Endothelial cell (in vitro differentiated cells): ENCODE data around the gene CLEC12A. TPM values are rescaled to one million over a fixed set of nuclear protein-coding genes. Genes with fewer than 3 reads are reported as not detected.

Source experiments
- DNase-seq: peaks from one replicate; pipeline ENCODE4 v3.0.0; 2021; ENCODE audit warnings: low spot score
- H3K27ac Mint-ChIP-seq: one replicate; pipeline ENCODE4 v1.8.0; 2021; ENCODE audit warnings: mixed read lengths, inconsistent platforms; ENCODE audit not compliant: unreplicated experiment
- H3K27me3 Mint-ChIP-seq: one replicate; pipeline ENCODE4 v1.8.0; 2021; ENCODE audit warnings: mild to moderate bottlenecking, moderate library complexity, mixed read lengths, inconsistent platforms; ENCODE audit not compliant: unreplicated experiment
- H3K36me3 Mint-ChIP-seq: one replicate; pipeline ENCODE4 v1.8.0; 2021; ENCODE audit warnings: mild to moderate bottlenecking, low read depth, mixed read lengths, inconsistent platforms; ENCODE audit not compliant: unreplicated experiment
- H3K4me1 Mint-ChIP-seq: one replicate; pipeline ENCODE4 v1.8.0; 2021; ENCODE audit warnings: mild to moderate bottlenecking, mixed read lengths, inconsistent platforms; ENCODE audit not compliant: unreplicated experiment
- H3K4me3 Mint-ChIP-seq: one replicate; pipeline ENCODE4 v1.8.0; 2021; ENCODE audit warnings: mild to moderate bottlenecking, mixed read lengths, inconsistent platforms; ENCODE audit not compliant: unreplicated experiment
- H3K9me3 Mint-ChIP-seq: one replicate; pipeline ENCODE4 v1.8.0; 2021; ENCODE audit warnings: mixed read lengths, inconsistent platforms; ENCODE audit not compliant: unreplicated experiment
- total RNA-seq: library from RNA; stranded (reverse); fragmentation: NEBNext Ultra II Directional; extraction: Animal tissue kit (Norgen Biotek cat#: 25700); gene quantifications from one replicate; pipeline ENCODE4 v1.2.1, GENCODE V29; 2021; ENCODE audit not compliant: unreplicated experiment
- TF ChIP-seq, protein P1 (sequence below): fragments of 200-600 bp; sonication (generic); IDR thresholded peaks from one replicate; pipeline ENCODE4 v1.5.0; 2021; ENCODE audit warnings: antibody characterized with exemption; ENCODE audit not compliant: unreplicated experiment

Gene CLEC12A
- total RNA-seq, 1 donor from 2014 or later, result not detected

DNA sequence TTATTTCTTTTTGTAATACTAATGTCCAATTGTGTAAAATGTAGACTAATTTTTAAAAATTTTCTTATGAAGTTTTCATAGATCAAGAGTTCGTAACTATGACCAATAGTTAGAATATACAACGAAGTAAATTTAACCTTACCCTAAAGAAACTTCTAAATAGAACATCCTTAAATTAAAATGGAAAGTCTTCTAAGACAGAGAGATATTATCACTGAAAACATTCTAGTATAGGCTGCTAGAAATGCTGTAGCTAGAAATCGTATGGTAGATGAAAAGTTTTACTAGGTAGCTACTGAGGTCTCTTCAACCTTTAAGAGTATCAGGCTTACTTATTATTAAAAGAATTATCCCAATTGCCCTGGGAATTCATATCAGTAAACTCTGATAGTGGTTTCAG is 40.0 kb upstream of the CLEC12A start:
- no peak for DNase-seq
- Mint-ChIP-seq H3K36me3 (no peaks in the 10 kb centered on the region), H3K27ac (no peak overlapping the region), H3K27me3 (no peaks in the 10 kb centered on the region), H3K9me3 (no peaks in the 10 kb centered on the region), H3K4me1 (no peaks in the 10 kb centered on the region), H3K4me3 (no peak overlapping the region)
- TF ChIP-seq, protein P1, sequence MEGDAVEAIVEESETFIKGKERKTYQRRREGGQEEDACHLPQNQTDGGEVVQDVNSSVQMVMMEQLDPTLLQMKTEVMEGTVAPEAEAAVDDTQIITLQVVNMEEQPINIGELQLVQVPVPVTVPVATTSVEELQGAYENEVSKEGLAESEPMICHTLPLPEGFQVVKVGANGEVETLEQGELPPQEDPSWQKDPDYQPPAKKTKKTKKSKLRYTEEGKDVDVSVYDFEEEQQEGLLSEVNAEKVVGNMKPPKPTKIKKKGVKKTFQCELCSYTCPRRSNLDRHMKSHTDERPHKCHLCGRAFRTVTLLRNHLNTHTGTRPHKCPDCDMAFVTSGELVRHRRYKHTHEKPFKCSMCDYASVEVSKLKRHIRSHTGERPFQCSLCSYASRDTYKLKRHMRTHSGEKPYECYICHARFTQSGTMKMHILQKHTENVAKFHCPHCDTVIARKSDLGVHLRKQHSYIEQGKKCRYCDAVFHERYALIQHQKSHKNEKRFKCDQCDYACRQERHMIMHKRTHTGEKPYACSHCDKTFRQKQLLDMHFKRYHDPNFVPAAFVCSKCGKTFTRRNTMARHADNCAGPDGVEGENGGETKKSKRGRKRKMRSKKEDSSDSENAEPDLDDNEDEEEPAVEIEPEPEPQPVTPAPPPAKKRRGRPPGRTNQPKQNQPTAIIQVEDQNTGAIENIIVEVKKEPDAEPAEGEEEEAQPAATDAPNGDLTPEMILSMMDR, result no peak

DNA sequence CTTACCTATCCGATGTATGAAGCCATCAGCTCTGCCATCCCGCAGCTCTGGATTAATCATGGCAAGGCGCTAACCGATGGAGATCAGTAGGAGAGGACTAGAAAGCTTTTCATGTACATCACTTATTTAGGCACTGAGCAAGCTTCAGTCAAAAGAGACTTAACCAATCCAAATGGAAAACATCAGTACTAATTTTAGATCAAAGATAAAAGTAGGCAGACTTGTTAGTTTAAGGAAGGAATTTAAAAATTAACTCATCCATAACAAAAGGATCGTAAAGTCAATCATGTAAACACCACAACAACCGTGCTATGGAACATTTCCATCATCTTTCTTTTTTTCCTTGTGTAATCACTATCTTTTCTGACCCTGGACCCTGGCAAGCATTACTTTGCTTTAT is 38.9 kb upstream of the CLEC12A start, which contains the start of gene CLEC2A:
TSS of gene CLEC2A (minus strand) at position 101 of the 400 bp plus-strand sequence. CDS start at position 60, 41 bp downstream.
- Mint-ChIP-seq H3K36me3 (no peaks in the 10 kb centered on the region), H3K9me3 (no peaks in the 10 kb centered on the region), H3K27ac (no peak within 1 kb of the TSS), H3K27me3 (no peaks in the 10 kb centered on the region), H3K4me3 (no peak within 1 kb of the TSS), H3K4me1 (no peaks in the 10 kb centered on the region)
- TF ChIP-seq, protein P1, result no peak
- no peak for DNase-seq

DNA sequence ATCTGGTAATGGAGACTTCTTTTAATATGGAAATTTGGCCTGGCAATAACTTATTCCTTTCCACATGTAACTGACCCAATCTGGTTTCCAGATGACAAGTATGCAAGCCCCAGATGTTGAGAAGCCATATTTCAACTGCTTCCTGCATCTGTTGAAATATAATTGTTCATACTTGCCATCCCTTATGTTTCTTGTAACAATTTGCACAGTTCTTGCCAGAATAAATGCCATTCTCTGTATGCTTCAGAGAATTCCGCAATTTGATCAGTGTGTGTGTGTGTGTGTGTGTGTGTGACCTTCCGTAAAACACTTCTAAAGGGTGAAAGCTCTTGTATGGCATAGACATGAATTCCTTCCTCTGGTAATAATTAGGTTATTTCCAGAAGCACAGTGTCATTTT is 37.3 kb upstream of the CLEC12A start:
- H3K27me3 Mint-ChIP-seq, result no peaks in the 10 kb centered on the region
- DNase-seq, result no peak
- H3K27ac Mint-ChIP-seq, result no peak overlapping the region

DNA sequence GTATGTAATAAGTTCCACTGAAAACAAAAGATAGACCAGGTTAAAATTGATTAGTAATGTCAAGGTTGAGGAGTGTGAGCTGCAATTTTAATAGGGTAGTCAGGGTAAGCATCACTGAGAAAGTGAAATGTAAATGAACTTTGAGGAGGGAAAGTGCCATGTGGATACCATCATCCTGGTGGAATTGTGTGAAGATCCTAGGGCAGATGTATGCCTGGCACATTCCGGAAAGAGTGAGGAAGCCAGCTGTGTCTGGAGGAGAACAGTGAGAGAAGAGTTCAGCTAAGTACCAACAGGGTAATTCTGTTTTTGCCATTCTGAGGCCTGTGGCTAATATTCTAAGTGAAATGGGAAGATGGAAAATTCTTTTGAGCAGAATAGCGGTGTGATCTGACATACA is 36.2 kb upstream of the CLEC12A start:
- TF ChIP-seq, protein P1, result no peak
- Mint-ChIP-seq H3K27ac (no peak overlapping the region), H3K9me3 (no peaks in the 10 kb centered on the region), H3K4me1 (no peaks in the 10 kb centered on the region), H3K27me3 (no peaks in the 10 kb centered on the region), H3K36me3 (no peaks in the 10 kb centered on the region), H3K4me3 (no peak overlapping the region)
- no peak for DNase-seq

More for the DNA sequence above, 37.3 kb upstream of the CLEC12A start:
- Mint-ChIP-seq H3K4me1 (no peaks in the 10 kb centered on the region), H3K9me3 (no peaks in the 10 kb centered on the region), H3K36me3 (no peaks in the 10 kb centered on the region), H3K4me3 (no peak overlapping the region)
- TF ChIP-seq, protein P1, result no peak

DNA sequence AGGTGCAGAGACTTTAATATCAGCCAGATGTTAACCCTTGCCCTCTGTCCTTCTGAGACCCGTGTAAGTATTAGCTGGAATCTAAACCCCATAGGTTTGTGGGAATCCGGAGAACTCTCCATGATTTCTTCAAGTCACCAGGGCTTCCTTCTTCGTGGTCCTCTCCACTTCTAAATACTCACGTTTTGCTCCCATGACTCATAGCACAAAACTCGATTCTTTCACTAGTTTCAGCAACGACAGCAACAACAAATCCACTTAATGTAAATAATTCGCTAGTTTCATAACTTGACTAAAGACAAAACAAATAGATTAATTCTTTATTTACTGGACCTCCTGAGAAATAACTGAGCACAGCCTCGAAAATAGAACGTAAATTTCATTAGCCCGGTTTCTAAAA is 34.6 kb upstream of the CLEC12A start:
- Mint-ChIP-seq H3K27me3 (no peaks in the 10 kb centered on the region), H3K36me3 (no peaks in the 10 kb centered on the region), H3K27ac (no peak overlapping the region), H3K4me3 (no peak overlapping the region), H3K9me3 (no peaks in the 10 kb centered on the region), H3K4me1 (no peaks in the 10 kb centered on the region)
- TF ChIP-seq, protein P1, result no peak
- DNase-seq, result no peak
